RWPE2 (cell line): ENCODE measurements around the gene ZBTB20.

ENCODE experiments used
- ATAC-seq: fragments of 200-7000 bp; cut with Tn5 transposase; 3 replicates; pipeline ENCODE4 v1.9.1; 2021; ENCODE audit warnings: low read depth
- DNase-seq: peaks from one replicate; pipeline ENCODE4 v3.0.0-alpha.2; 2020; ENCODE audit warnings: low spot score
- H3K27ac ChIP-seq: fragments of 450-650 bp; 2 replicates; pipeline ENCODE4 v1.5.1; 2017; ENCODE audit warnings: mild to moderate bottlenecking; ENCODE audit not compliant: poor library complexity, severe bottlenecking
- H3K27me3 ChIP-seq: fragments of 250-450 bp; sonication (Bioruptor Pico); 2 replicates; pipeline ENCODE4 v1.5.1; 2021; ENCODE audit warnings: mild to moderate bottlenecking, moderate library complexity; ENCODE audit not compliant: insufficient read depth, poor library complexity, severe bottlenecking
- H3K36me3 ChIP-seq: fragments of 250-450 bp; sonication (Bioruptor Pico); 2 replicates; pipeline ENCODE4 v1.5.1; 2020; ENCODE audit warnings: low read depth, mild to moderate bottlenecking, moderate library complexity
- H3K4me1 ChIP-seq: fragments of 250-450 bp; sonication (Bioruptor Pico); 2 replicates; pipeline ENCODE4 v1.5.1; 2021; ENCODE audit warnings: mild to moderate bottlenecking, moderate library complexity; ENCODE audit not compliant: insufficient read depth, poor library complexity, severe bottlenecking
- H3K4me3 ChIP-seq: fragments of 250-450 bp; sonication (Bioruptor Pico); 2 replicates; pipeline ENCODE4 v1.5.1; 2021; ENCODE audit warnings: mild to moderate bottlenecking, moderate library complexity; ENCODE audit not compliant: severe bottlenecking
- H3K9me3 ChIP-seq: fragments of 250-450 bp; sonication (Bioruptor Pico); 2 replicates; pipeline ENCODE4 v1.5.1; 2021; ENCODE audit warnings: mild to moderate bottlenecking, moderate library complexity; ENCODE audit not compliant: severe bottlenecking
- TF ChIP-seq, protein P1 (sequence below): fragments of 450-650 bp; IDR thresholded peaks from one replicate; pipeline ENCODE4 v1.5.1; 2017; ENCODE audit warnings: mild to moderate bottlenecking, moderate library complexity; ENCODE audit not compliant: poor library complexity, severe bottlenecking

Gene ZBTB20

DNA sequence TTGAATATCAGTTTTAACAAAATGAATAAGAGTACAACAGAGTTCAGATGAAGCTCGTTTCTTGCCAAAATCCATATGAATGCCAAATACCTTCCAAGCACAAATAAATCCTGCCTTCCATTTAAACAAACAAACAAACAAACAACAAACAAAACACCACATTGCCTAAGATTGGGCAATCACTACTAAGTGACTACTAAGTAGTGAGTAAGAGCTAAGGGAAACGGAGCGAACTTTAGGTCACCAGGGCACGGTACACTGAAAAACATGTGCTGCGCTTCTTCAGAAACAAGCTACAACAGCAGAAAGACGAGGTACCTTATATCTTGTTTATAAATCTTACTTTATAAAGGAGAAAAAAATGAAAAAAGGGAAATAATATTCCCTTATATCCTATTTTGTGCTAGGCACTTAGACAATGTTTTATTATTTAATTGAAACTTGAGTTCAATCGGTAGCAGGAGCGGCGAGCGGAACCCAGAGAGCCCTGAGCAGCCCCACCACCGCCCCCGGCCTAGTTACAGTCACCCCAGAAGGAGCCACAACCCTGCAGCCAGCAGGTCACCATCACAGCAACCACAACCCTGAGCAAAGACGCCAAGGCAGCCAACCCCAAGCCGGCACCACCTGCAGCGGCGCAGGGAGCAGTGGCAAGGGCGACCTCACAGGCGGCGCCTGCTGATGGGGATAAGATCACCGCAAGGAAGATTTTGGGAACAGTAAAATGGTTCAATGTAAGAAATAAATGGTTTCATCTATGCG, 216.9 kb downstream of the ZBTB20 start:
- no peaks in the 10 kb centered on the region for H3K4me1 ChIP-seq
- no peaks in the 10 kb centered on the region for H3K9me3 ChIP-seq
- H3K27ac ChIP-seq = no peak overlapping the region
- no peaks in the 10 kb centered on the region for H3K27me3 ChIP-seq
- DNase-seq (no peak), ATAC-seq (no peak)
- H3K36me3 ChIP-seq = no peaks in the 10 kb centered on the region
- H3K4me3 ChIP-seq = no peak overlapping the region
- TF ChIP-seq, protein P1, sequence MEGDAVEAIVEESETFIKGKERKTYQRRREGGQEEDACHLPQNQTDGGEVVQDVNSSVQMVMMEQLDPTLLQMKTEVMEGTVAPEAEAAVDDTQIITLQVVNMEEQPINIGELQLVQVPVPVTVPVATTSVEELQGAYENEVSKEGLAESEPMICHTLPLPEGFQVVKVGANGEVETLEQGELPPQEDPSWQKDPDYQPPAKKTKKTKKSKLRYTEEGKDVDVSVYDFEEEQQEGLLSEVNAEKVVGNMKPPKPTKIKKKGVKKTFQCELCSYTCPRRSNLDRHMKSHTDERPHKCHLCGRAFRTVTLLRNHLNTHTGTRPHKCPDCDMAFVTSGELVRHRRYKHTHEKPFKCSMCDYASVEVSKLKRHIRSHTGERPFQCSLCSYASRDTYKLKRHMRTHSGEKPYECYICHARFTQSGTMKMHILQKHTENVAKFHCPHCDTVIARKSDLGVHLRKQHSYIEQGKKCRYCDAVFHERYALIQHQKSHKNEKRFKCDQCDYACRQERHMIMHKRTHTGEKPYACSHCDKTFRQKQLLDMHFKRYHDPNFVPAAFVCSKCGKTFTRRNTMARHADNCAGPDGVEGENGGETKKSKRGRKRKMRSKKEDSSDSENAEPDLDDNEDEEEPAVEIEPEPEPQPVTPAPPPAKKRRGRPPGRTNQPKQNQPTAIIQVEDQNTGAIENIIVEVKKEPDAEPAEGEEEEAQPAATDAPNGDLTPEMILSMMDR = no peak

DNA sequence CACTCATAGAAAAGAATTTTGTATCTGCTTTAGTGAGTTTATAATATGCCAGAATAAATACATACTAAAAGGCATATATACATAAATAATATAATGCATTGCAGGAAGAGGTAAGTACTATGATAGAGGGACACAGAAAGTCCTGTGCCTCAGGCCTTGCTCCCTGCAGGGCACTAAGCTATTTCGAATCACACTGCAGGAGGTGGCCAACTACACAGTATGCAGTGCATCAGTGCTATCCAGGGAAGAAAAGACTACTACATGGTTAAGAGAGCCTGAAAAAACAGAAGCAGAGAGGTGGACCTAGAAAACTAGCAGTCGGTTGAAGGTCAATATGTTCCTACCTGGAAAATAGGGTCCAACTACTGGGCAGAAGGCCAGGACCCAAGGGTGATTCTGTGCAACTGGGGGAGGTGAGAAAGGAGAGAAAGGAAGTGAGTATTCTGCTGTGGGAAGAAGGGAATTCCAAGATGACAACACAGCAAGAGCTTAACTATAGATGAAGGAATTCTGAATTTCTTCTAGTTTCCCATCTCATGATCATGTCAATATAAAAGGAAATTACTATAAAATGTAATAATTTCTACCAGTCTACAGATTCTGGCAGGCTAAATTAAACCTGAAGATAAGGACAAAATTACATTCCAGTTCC, 218.0 kb downstream of the ZBTB20 start:
- ATAC-seq = no peak
- Histone ChIP-seq H3K9me3 (no peaks in the 10 kb centered on the region), H3K4me1 (no peaks in the 10 kb centered on the region), H3K27me3 (no peaks in the 10 kb centered on the region), H3K4me3 (no peak overlapping the region), H3K27ac (no peak overlapping the region), H3K36me3 (no peaks in the 10 kb centered on the region)
- TF ChIP-seq, protein P1 = no peak
- DNase-seq = no peak

DNA sequence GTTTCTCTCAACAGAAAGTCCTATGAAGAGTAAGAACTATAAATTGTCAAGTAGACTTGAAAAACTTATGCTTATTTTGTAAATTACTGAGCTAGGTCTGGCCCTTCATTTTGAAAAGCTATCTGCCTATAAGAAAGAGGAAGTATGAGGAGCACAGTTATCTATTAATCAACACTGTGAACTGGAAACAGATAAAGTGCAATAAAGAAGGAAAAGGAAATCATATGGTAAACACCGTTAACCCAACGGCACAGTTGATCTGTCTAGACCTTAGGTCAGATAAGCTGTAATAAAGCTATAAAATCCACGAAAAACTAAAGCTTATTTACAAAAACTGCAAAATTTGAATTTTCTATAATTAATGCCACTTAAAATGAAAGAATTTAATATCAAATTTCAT, 242.5 kb downstream of the ZBTB20 start:
- no peaks in the 10 kb centered on the region for H3K4me1 ChIP-seq
- DNase-seq (no peak), ATAC-seq (no peak)
- no peaks in the 10 kb centered on the region for H3K9me3 ChIP-seq
- H3K4me3 ChIP-seq = no peak overlapping the region
- H3K36me3 ChIP-seq = no peaks in the 10 kb centered on the region
- TF ChIP-seq, protein P1 = no peak
- no peaks in the 10 kb centered on the region for H3K27me3 ChIP-seq
- no peak overlapping the region for H3K27ac ChIP-seq

DNA sequence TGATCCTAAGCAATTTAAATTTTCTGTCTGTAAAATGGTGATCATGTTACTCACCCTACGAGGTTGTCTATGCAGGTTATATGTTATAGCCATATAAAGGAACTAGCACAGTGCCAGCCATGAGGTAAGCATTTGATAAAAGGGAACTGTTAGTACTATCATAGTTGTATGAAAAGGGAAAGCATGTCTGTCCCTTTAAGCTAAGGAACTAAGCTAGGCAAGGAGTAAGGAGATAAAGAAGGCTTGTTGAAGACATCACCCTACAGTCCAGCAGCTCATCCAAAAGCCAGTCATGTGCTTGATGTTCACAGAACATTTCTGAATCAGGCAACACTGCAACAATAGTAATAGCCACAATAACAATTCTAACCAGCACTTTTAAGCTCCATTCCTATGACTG, 243.9 kb downstream of the ZBTB20 start:
- no peak overlapping the region for H3K27ac ChIP-seq
- H3K4me1 ChIP-seq = no peaks in the 10 kb centered on the region
- H3K4me3 ChIP-seq = no peak overlapping the region
- TF ChIP-seq, protein P1 = no peak
- H3K9me3 ChIP-seq = no peaks in the 10 kb centered on the region
- no peaks in the 10 kb centered on the region for H3K36me3 ChIP-seq
- DNase-seq = no peak
- no peak for ATAC-seq
- H3K27me3 ChIP-seq = no peaks in the 10 kb centered on the region

DNA sequence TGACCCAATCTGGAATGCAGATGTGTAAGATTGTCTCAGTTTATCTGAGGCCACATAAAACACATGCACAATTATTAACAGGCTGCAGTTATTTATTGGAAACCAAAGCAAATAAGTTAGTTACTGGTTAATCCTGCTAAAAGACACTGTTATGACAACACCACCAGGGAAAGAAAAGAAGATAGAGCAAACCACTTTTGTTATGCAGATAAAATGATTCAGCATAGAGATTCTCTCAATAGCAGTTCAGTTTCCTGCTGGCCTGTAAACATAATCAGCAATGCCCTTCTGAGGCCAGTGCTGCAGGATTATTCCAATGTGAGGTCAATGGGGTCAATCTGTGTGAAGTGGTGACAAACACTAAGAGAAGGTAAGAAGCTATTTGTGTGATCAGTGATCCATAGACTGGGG, 244.4 kb downstream of the ZBTB20 start:
- TF ChIP-seq, protein P1 = no peak
- H3K4me1 ChIP-seq = no peaks in the 10 kb centered on the region
- no peaks in the 10 kb centered on the region for H3K36me3 ChIP-seq
- H3K27ac ChIP-seq = no peak overlapping the region
- H3K4me3 ChIP-seq = no peak overlapping the region
- no peaks in the 10 kb centered on the region for H3K27me3 ChIP-seq
- H3K9me3 ChIP-seq = no peaks in the 10 kb centered on the region
- DNase-seq (no peak), ATAC-seq (no peak)
